ENCODE measurements around the gene TMPRSS11E. TPM values are rescaled to one million over a fixed set of nuclear protein-coding genes. Genes with fewer than 3 reads are reported as not detected.
"Not testable (repeated sequence)": the region's sequence is repeated elsewhere in the genome, so short reads cannot be mapped to it uniquely, and the experiment has no call there.

Gene TMPRSS11E
- total RNA-seq, 2 experiments from 2014 or later, result 0.11 TPM; not detected in 1

DNA sequence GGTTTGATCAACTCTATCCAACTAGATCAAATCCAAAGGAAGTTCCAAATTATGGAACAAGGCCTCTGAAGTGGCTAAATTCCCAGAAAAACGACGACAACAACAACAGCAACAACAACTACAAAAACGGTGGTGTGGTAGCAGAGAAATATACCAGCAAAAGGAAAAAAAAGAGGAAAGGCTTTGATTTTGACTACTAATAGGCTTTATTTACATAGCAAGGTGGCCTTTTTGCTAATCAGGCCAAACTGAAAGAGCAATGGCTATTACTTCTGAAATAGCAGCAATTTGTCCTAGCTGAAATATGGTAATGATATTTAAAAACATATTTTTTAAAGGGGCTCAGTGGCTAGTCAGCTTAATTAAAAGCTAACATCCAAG, 40.8 kb upstream of the TMPRSS11E start:
- CTCF ChIA-PET, result no interaction called here
- H3K27me3 Mint-ChIP-seq, result no peaks in the 10 kb centered on the region
- H3K36me3 Mint-ChIP-seq (ENCODE audit: low read depth), result no peaks in the 10 kb centered on the region
- POLR2A ChIA-PET, result no interaction called here
- DNase-seq (no peak), ATAC-seq (no peak)
- TF ChIP-seq CTCF (IDR thresholded peaks at IDR 0.05), result no peak
- no peak overlapping the region for H3K4me3 Mint-ChIP-seq
- no peak overlapping the region for H3K27ac Mint-ChIP-seq
- intact Hi-C loops (cut with micrococcal nuclease), result no loop called here
- H3K4me1 Mint-ChIP-seq (ENCODE audit: low read depth), result no peaks in the 10 kb centered on the region
- no peaks in the 10 kb centered on the region for H3K9me3 Mint-ChIP-seq

GRCh38 chr4:68407015-68407867, 40.0 kb upstream of the TMPRSS11E start:
- ATAC-seq; H3K27me3 Mint-ChIP-seq; CTCF ChIA-PET; H3K4me3 Mint-ChIP-seq; H3K9me3 Mint-ChIP-seq; POLR2A ChIA-PET; H3K4me1 Mint-ChIP-seq (ENCODE audit: low read depth); H3K36me3 Mint-ChIP-seq (ENCODE audit: low read depth); DNase-seq; H3K27ac Mint-ChIP-seq; intact Hi-C loops (cut with micrococcal nuclease): not testable (repeated sequence)

- ATAC-seq, result no peak
- DNase-seq, result no peak
- Mint-ChIP-seq H3K36me3 (ENCODE audit: low read depth) (no peaks in the 10 kb centered on the region), H3K4me1 (ENCODE audit: low read depth) (peaks cover 2% of the 10 kb centered on the region), H3K4me3 (no peak overlapping the region), H3K9me3 (no peaks in the 10 kb centered on the region), H3K27ac (no peak overlapping the region), H3K27me3 (no peaks in the 10 kb centered on the region)
- intact Hi-C loops (cut with micrococcal nuclease), result no loop called here
- CTCF ChIA-PET, result no interaction called here
- POLR2A ChIA-PET, result no interaction called here
- no peak for TF ChIP-seq CTCF (IDR thresholded peaks at IDR 0.05)
Observed at GRCh38 chr4:68407868-68408190, 39.4 kb upstream of the TMPRSS11E start.

DNA sequence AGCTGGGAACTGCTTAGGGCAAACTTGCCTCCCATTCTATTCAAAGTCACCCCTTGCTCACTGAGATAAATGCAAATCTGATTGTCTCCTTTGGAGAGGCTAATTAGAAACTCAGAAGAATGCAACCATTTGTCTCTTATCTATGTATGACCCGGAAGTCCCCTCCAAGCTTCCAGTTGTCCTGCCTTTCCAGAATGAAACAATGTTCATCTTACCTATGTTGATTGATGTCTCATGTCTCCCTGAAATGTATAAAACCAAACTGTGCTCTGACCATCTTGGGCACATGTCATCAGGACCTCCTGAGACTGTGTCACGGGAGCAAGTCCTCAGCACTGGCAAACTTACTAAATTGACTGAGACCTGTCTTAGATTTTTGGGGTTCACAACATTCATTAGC, 37.1 kb upstream of the TMPRSS11E start:
- no peaks in the 10 kb centered on the region for H3K27me3 Mint-ChIP-seq
- H3K27ac Mint-ChIP-seq, result no peak overlapping the region

DNA sequence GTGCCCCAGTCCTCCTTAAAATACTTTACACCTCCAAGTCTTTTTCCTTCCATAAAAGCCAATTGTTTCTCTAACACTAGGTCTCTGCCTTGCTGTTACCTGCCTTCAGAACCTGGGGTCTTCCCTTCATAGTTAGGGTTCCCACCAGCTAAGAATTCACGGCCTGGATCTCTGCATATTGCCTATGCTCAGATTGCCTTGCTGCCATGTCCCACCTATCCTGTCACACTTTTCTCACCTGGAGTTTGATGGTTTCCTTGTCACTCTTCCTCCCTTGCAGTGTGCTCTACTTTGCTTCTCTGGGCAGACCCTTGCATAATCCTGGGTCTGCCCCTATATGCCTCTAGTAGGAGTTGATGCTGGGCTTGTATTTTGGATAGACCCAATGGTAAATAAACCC, 36.6 kb upstream of the TMPRSS11E start:
- ATAC-seq (no peak), DNase-seq (no peak)
- H3K9me3 Mint-ChIP-seq, result no peaks in the 10 kb centered on the region
- no peak for TF ChIP-seq CTCF (IDR thresholded peaks at IDR 0.05)
- no peaks in the 10 kb centered on the region for H3K36me3 Mint-ChIP-seq (ENCODE audit: low read depth)
- H3K4me1 Mint-ChIP-seq (ENCODE audit: low read depth), result peaks cover 2% of the 10 kb centered on the region
- no peaks in the 10 kb centered on the region for H3K27me3 Mint-ChIP-seq
- no peak overlapping the region for H3K4me3 Mint-ChIP-seq
- intact Hi-C loops (cut with micrococcal nuclease), result no loop called here
- ChIA-PET POLR2A (no interaction called here), CTCF (no interaction called here)
- H3K27ac Mint-ChIP-seq, result no peak overlapping the region

More for the DNA sequence above, 37.1 kb upstream of the TMPRSS11E start:
- ATAC-seq, result no peak
- no peak for TF ChIP-seq CTCF (IDR thresholded peaks at IDR 0.05)
- H3K4me1 Mint-ChIP-seq (ENCODE audit: low read depth), result peaks cover 2% of the 10 kb centered on the region
- no peak for DNase-seq
- POLR2A ChIA-PET, result no interaction called here
- no peaks in the 10 kb centered on the region for H3K9me3 Mint-ChIP-seq
- CTCF ChIA-PET, result no interaction called here
- intact Hi-C loops (cut with micrococcal nuclease), result no loop called here
- H3K36me3 Mint-ChIP-seq (ENCODE audit: low read depth), result no peaks in the 10 kb centered on the region
- no peak overlapping the region for H3K4me3 Mint-ChIP-seq

- ATAC-seq; H3K27ac Mint-ChIP-seq; intact Hi-C loops (cut with micrococcal nuclease); H3K4me1 Mint-ChIP-seq (ENCODE audit: low read depth); H3K4me3 Mint-ChIP-seq; H3K9me3 Mint-ChIP-seq; H3K36me3 Mint-ChIP-seq (ENCODE audit: low read depth); POLR2A ChIA-PET; H3K27me3 Mint-ChIP-seq; CTCF ChIA-PET: not testable (repeated sequence)
- peak; percentile 8 for DNase-seq
Observed at GRCh38 chr4:68412031-68412430, 35.2 kb upstream of the TMPRSS11E start.

All from activated CD8-positive, alpha-beta T cell treated with anti-CD3 and anti-CD28 coated beads for 36 hours (primary cell).